H1 (cell line): Measurements from ENCODE around the gene TRIM9. TPM values are rescaled to one million over a fixed set of nuclear protein-coding genes. Genes with fewer than 3 reads are reported as not detected.

ENCODE experiments used
- ATF3 ChIP-seq: IDR thresholded peaks from 2 replicates; pipeline ENCODE4 v1.6.1; 2011; ENCODE audit warnings: low read depth, mild to moderate bottlenecking, low read length; ENCODE audit not compliant: insufficient read depth
- CEBPB ChIP-seq: IDR thresholded peaks from 2 replicates; pipeline ENCODE4 v1.6.1; 2012; ENCODE audit warnings: low read depth, low read length
- CHD7 ChIP-seq: fragments of 300-600 bp; sonication (generic); IDR thresholded peaks from 2 replicates; pipeline ENCODE4 v1.7.1; 2012; ENCODE audit warnings: low read length, moderate library complexity, mild to moderate bottlenecking, inconsistent platforms; ENCODE audit not compliant: insufficient replicate concordance
- CREB1 ChIP-seq: IDR thresholded peaks from 2 replicates; pipeline ENCODE4 v1.6.1; 2012; ENCODE audit warnings: inconsistent platforms
- EGR1 ChIP-seq: IDR thresholded peaks from 2 replicates; pipeline ENCODE4 v1.6.1; 2011; ENCODE audit warnings: low read depth, low read length, borderline replicate concordance
- EP300 ChIP-seq, 2 experiments: IDR thresholded peaks; 1 replicate in 1 of 2; 2 replicates in 1 of 2; pipeline ENCODE4 v1.6.1; 2011 to 2012; ENCODE audit warnings: low read depth in 2 of 2, low read length in 2 of 2, mild to moderate bottlenecking in 2 of 2, borderline replicate concordance in 1 of 2, inconsistent platforms in 1 of 2, moderate library complexity in 1 of 2
- SIN3A ChIP-seq, 2 experiments: IDR thresholded peaks in 1 of 2; conservative IDR thresholded peaks in 1 of 2; 2 replicates each; pipeline ENCODE4 v1.6.1; 2011 to 2012; ENCODE audit warnings: low read length in 2 of 2, improper control_type of control experiment in 1 of 2, low read depth in 1 of 2, mild to moderate bottlenecking in 1 of 2
- SP4 ChIP-seq: IDR thresholded peaks from 2 replicates; pipeline ENCODE4 v1.6.1; 2012; ENCODE audit warnings: low read length, inconsistent platforms
- polyA plus RNA-seq, 7 experiments: library from polyadenylated mRNA; depleted of rRNA in 3 of 7; stranded (reverse) in 5 of 7; unstranded in 2 of 7; fragments of >200 nt in 5 of 7; fragments of 200-250 nt in 2 of 7; gene quantifications; 1 replicate in 5 of 7; 2 replicates in 1 of 7; 4 replicates in 1 of 7; pipeline versions ENCODE4 v1.2.1 to v1.2.3, GENCODE V29; 2011 to 2013; ENCODE audit warnings: missing spikeins in 2 of 7, mixed read lengths in 2 of 7
- total RNA-seq: library from RNA; stranded (reverse); fragmentation: NEBNext Ultra II Directional; extraction: Animal tissue kit (Norgen Biotek cat#: 25700); gene quantifications from 2 replicates; pipeline ENCODE4 v1.2.1, GENCODE V29; 2021

The TRIM9 gene
- total and polyA plus RNA-seq, 2 of the 8 experiments (the other 6 are each of a cell fraction or from before 2014, with no cell fraction given): 2.7 to 5.4 TPM

DNA sequence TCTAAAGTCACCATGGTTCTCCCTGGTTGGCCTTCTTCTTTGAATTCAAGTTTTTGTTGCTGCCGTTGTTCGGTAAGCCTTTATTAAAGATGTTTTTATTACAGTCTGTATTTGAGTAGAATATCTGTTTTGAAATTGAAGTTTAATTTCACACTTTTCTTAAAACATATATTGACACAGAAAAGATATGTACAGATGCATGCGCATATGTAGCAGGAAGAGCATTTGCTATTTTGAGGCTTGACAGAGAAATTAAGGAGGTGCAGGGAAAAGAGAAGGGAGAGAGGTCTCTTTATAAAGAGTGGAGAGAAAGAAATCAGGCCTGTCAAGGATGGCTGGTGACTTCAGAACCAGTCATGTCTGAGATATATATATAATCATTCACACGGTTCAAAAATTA, 46.0 kb upstream of the TRIM9 start (continued):
- TF ChIP-seq CHD7: no peak
- no peak for TF ChIP-seq CREB1
- no peak for TF ChIP-seq CEBPB
- TF ChIP-seq SIN3A (conservative IDR thresholded peaks at IDR 0.05 in 1 of 2, IDR thresholded peaks at IDR 0.05 in 1 of 2; ENCODE audit: low read depth in 1 of 2, low read length in 2 of 2): no peak
- TF ChIP-seq SP4: no peak
- no peak for TF ChIP-seq EP300 (IDR thresholded peaks at IDR 0.05; ENCODE audit: borderline replicate concordance in 1 of 2, low read depth in 2 of 2, low read length in 2 of 2)
- TF ChIP-seq ATF3: no peak
- no peak for TF ChIP-seq EGR1
